ENCODE data around the gene ERMP1. TPM values are rescaled to one million over a fixed set of nuclear protein-coding genes. Genes with fewer than 3 reads are reported as not detected.
A peak's percentile ranks its signal among the peaks of the same experiment; 100 is the strongest.
"Not testable (repeated sequence)": the region's sequence is repeated elsewhere in the genome, so short reads cannot be mapped to it uniquely, and the experiment has no call there.

Gene ERMP1, protein sequence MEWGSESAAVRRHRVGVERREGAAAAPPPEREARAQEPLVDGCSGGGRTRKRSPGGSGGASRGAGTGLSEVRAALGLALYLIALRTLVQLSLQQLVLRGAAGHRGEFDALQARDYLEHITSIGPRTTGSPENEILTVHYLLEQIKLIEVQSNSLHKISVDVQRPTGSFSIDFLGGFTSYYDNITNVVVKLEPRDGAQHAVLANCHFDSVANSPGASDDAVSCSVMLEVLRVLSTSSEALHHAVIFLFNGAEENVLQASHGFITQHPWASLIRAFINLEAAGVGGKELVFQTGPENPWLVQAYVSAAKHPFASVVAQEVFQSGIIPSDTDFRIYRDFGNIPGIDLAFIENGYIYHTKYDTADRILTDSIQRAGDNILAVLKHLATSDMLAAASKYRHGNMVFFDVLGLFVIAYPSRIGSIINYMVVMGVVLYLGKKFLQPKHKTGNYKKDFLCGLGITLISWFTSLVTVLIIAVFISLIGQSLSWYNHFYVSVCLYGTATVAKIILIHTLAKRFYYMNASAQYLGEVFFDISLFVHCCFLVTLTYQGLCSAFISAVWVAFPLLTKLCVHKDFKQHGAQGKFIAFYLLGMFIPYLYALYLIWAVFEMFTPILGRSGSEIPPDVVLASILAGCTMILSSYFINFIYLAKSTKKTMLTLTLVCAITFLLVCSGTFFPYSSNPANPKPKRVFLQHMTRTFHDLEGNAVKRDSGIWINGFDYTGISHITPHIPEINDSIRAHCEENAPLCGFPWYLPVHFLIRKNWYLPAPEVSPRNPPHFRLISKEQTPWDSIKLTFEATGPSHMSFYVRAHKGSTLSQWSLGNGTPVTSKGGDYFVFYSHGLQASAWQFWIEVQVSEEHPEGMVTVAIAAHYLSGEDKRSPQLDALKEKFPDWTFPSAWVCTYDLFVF
- 21.7 TPM for polyA plus RNA-seq (2013, experiment 1 of 4)
- 26.5 TPM for polyA plus RNA-seq (2013, experiment 2 of 4)
- polyA plus RNA-seq (2013, experiment 3 of 4), result 19.9 TPM
- 22.5 TPM for polyA plus RNA-seq (2013, experiment 4 of 4)

DNA sequence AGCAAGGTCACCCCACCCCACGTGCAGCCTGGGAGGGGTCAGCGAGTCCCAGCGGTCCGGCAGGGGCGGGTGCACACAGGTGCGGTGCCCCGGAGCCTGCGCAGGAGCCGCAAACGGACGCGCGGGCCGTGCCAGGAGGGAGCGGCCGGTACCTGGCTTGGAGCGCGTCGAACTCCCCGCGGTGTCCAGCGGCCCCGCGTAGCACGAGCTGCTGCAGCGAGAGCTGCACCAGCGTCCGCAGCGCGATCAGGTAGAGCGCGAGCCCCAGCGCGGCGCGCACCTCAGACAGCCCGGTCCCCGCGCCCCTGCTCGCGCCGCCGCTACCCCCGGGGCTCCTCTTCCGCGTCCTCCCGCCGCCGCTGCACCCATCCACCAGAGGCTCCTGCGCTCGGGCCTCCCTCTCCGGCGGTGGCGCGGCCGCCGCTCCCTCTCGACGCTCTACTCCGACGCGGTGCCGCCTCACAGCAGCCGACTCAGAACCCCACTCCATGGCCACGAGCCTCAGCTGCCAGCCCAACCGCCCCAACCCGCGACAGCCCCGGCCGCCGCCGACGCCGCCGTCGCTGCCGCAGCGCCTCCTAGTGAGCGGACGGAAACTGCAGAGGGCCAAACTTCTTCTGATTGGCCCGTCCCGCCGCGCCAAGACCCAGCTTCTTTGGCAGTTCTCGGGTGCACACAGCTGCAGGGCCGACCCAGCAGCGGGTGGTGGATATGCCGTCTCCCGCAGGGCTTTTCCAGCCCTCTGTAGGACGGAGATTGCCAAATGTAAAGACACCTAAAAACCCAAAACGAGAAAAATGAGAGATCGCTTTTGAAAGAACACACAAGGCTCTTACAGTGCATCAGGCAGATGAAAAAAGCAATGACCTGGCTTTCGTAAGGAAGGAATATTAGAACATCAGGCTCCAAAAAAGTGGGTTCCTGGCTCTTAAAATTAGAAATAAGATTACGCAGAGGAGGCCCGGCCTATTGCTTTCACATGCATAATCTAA, at the start of gene ERMP1:
ERMP1 (minus strand) TSS at position 580 of the 992 bp plus-strand sequence; CDS start at position 490, 90 bp downstream.
- Histone ChIP-seq H3K27ac (ENCODE audit: insufficient read depth, low read depth, low read length, poor library complexity, severe bottlenecking) (no peak within 1 kb of the TSS), H3K4me1 (ENCODE audit: control insufficient read depth, insufficient read depth, low read length) (peaks cover 4% of the 10 kb centered on the region), H3K27me3 (ENCODE audit: control insufficient read depth, insufficient read depth, low read length, poor library complexity, severe bottlenecking) (peaks cover 8% of the 10 kb centered on the region), H3K9me3 (ENCODE audit: control insufficient read depth, low read length) (no peaks in the 10 kb centered on the region), H3K4me3 (ENCODE audit: insufficient read depth, low read depth, low read length) (peak within 1 kb of the TSS; percentile 77), H3K36me3 (ENCODE audit: control insufficient read depth, insufficient read depth, low read length) (no peaks in the 10 kb centered on the region)
- WGBS, 2 experiments, result 3% methylated on average over 95 of the region's 95 CpGs

DNA sequence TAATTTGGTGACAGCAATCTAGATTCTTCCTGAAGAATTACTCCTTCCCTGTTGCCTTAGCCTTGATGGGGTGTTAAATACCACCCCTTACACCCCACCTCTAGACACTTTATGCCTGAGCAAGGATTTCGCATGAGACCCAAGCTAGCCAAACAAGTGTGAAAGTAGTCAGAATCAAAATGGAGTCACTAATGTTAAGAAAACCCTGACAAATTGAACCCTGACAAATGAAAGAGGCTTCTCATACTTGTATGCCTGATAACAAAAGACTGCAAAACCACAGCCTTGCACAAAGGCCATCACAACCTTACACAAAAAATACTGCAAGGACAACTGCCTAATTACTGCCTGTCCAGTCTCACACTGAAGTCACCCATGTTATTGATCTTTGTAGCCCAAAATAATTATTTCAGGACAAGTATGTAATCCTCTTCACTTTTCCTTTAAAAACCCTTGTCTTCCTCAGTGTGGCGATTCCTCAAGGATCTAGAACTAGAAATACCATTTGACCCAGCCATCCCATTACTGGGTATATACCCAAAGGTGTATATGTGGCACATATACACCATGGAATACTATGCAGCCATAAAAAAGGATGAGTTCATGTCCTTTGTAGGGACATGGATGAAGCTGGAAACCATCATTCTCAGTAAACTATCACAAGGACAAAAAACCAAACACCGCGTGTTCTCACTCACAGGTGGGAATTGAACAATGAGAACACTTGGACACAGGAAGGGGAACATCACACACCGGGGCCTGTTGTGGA, 49.5 kb upstream of the ERMP1 start:
- not testable (repeated sequence) for H3K27ac ChIP-seq (ENCODE audit: insufficient read depth, low read depth, low read length, poor library complexity, severe bottlenecking)

DNA sequence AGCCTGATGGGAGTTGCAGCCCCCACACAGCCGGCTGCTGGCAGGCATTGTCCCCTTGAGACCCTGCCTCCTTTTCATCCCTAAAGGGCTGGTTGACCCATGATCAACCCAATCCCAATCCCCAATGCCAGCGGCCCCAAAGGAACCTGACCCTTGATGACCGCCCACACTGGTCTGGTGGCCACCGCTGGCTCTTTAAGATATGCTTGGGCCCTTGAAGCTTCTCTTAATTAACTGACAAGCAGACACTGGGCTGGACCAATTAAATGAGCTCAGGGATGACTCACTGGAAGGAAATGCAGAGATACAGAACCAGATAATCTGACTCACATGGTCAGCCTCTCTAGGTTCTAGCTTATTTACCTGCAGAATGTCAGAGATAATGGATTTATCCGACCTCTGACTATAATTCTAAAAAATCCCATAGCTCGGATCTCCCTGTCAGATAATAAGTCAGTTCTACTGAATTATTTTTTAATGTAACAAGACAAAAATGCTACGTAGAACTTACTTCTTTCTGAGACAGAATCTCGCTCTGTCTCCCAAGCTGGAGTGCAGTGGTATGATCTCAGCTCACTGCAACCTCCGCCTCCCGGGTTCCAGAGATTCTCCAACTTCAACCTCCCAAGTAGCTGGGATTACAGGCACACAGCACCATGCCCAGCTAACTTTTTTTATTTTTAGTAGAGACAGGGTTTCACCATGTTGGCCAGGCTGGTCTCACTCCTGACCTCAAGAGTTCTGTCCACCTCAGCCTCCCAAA, 46.7 kb upstream of the ERMP1 start:
- Histone ChIP-seq H3K27ac (ENCODE audit: insufficient read depth, low read depth, low read length, poor library complexity, severe bottlenecking) (no peak overlapping the region), H3K27me3 (ENCODE audit: control insufficient read depth, insufficient read depth, low read length, poor library complexity, severe bottlenecking) (no peaks in the 10 kb centered on the region), H3K4me1 (ENCODE audit: control insufficient read depth, insufficient read depth, low read length) (no peaks in the 10 kb centered on the region), H3K36me3 (ENCODE audit: control insufficient read depth, insufficient read depth, low read length) (no peaks in the 10 kb centered on the region), H3K4me3 (ENCODE audit: insufficient read depth, low read depth, low read length) (no peak overlapping the region), H3K9me3 (ENCODE audit: control insufficient read depth, low read length) (no peaks in the 10 kb centered on the region)
- WGBS, 2 experiments, result 86 to 92% methylated on average over 10 of the region's 10 CpGs

More for the DNA sequence above, 49.5 kb upstream of the ERMP1 start:
- 96 to 100% methylated on average over 3 to 5 of the region's 5 CpGs for WGBS, 2 experiments
- H3K4me3 ChIP-seq (ENCODE audit: insufficient read depth, low read depth, low read length); H3K4me1 ChIP-seq (ENCODE audit: control insufficient read depth, insufficient read depth, low read length); H3K9me3 ChIP-seq (ENCODE audit: control insufficient read depth, low read length); H3K27me3 ChIP-seq (ENCODE audit: control insufficient read depth, insufficient read depth, low read length, poor library complexity, severe bottlenecking); H3K36me3 ChIP-seq (ENCODE audit: control insufficient read depth, insufficient read depth, low read length): not testable (repeated sequence)

DNA sequence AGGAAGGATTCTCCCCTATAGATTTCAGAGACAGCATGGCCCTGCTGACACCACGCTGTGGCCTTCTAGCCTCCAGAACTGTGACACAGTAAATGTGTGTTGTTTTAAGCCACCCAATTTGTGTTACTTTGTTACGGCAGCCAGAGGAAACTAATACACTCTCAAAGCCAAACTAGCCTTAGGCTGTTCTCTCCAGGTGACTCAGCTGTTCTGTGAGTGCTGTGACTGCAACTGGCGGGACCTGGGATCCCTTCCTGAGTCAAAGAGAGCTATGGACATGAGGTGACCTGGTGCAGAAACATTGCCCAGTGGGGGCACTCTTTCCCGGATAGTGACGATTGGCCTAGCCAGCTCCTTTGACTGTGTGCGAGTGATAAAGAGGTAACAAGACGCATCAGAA, 43.8 kb upstream of the ERMP1 start:
- Histone ChIP-seq H3K36me3 (ENCODE audit: control insufficient read depth, insufficient read depth, low read length) (no peaks in the 10 kb centered on the region), H3K4me3 (ENCODE audit: insufficient read depth, low read depth, low read length) (no peak overlapping the region), H3K27me3 (ENCODE audit: control insufficient read depth, insufficient read depth, low read length, poor library complexity, severe bottlenecking) (no peaks in the 10 kb centered on the region), H3K27ac (ENCODE audit: insufficient read depth, low read depth, low read length, poor library complexity, severe bottlenecking) (no peak overlapping the region), H3K4me1 (ENCODE audit: control insufficient read depth, insufficient read depth, low read length) (no peaks in the 10 kb centered on the region), H3K9me3 (ENCODE audit: control insufficient read depth, low read length) (no peaks in the 10 kb centered on the region)
- 83 to 85% methylated on average over 7 of the region's 7 CpGs for WGBS, 2 experiments

DNA sequence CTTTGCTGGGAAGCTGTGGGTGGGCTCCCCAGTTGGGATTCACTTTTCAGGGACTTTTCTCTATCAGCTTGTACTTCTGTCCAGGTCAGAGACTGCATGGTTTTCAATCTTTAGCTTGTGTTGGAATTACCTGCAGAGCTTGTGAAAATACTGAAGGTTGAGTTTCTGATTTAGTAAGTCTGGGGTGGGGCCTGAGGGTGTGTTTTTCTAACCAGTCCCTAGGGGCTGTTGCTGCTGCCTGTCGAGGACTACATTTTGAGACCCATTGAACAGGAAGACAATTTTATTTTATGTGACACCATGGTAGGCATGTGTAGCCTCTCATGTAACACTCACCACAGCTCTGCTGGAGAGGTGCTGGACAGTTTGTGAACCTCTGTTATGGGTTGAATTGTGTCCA, 43.1 kb upstream of the ERMP1 start:
- 84 to 95% methylated on average over 1 of the region's 1 CpG for WGBS, 2 experiments
- H3K4me1 ChIP-seq (ENCODE audit: control insufficient read depth, insufficient read depth, low read length), result no peaks in the 10 kb centered on the region

DNA sequence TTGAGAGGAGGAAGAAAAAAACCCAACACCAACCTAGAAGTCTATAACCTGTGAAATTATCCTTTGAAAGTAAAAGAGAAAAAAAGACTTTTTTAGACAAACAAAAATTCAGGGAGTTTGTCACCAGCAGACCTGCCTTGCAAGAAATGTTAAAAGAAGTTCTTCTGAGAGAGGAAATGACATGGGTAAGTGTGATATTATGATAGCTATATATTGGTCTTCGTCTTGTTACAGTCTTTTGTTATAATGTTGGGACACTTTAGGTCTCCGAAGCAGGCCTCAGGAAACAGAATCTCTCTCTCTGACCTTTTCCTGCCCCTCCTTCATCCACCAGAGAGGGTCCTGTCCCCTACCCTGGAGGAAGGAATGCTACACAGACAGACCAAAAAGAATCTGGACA, 41.1 kb upstream of the ERMP1 start:
- H3K27me3 ChIP-seq (ENCODE audit: control insufficient read depth, insufficient read depth, low read length, poor library complexity, severe bottlenecking), result no peaks in the 10 kb centered on the region
- H3K36me3 ChIP-seq (ENCODE audit: control insufficient read depth, insufficient read depth, low read length), result no peaks in the 10 kb centered on the region
- H3K27ac ChIP-seq (ENCODE audit: insufficient read depth, low read depth, low read length, poor library complexity, severe bottlenecking), result no peak overlapping the region
- WGBS, 2 experiments, result 89 to 96% methylated on average over 2 of the region's 2 CpGs
- no peak overlapping the region for H3K4me3 ChIP-seq (ENCODE audit: insufficient read depth, low read depth, low read length)
- H3K4me1 ChIP-seq (ENCODE audit: control insufficient read depth, insufficient read depth, low read length), result no peaks in the 10 kb centered on the region
- H3K9me3 ChIP-seq (ENCODE audit: control insufficient read depth, low read length), result no peaks in the 10 kb centered on the region

More for the DNA sequence above, 43.1 kb upstream of the ERMP1 start:
- H3K4me3 ChIP-seq (ENCODE audit: insufficient read depth, low read depth, low read length), result no peak overlapping the region
- H3K27me3 ChIP-seq (ENCODE audit: control insufficient read depth, insufficient read depth, low read length, poor library complexity, severe bottlenecking), result no peaks in the 10 kb centered on the region
- no peaks in the 10 kb centered on the region for H3K9me3 ChIP-seq (ENCODE audit: control insufficient read depth, low read length)
- H3K27ac ChIP-seq (ENCODE audit: insufficient read depth, low read depth, low read length, poor library complexity, severe bottlenecking), result no peak overlapping the region
- H3K36me3 ChIP-seq (ENCODE audit: control insufficient read depth, insufficient read depth, low read length), result no peaks in the 10 kb centered on the region

DNA sequence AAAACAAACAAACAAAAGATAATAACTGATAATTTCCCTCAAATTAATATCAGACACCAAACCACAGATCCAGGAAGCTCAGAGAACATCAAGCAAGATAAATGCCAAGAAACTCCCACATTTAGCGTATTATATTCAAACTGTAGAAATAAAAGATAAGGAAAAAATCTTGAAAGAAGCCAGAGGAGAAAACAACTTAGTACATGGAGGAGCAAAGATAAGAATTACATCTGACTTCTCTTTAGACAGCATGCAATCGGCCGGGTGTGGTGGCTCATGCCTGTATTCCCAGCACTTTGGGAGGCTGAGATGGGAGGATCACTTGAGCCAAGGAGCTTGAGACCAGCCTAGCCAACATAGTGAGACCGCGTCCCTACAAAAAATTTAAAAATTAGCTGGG, 40.5 kb upstream of the ERMP1 start:
- Histone ChIP-seq H3K9me3 (ENCODE audit: control insufficient read depth, low read length) (no peaks in the 10 kb centered on the region), H3K27me3 (ENCODE audit: control insufficient read depth, insufficient read depth, low read length, poor library complexity, severe bottlenecking) (no peaks in the 10 kb centered on the region), H3K36me3 (ENCODE audit: control insufficient read depth, insufficient read depth, low read length) (no peaks in the 10 kb centered on the region), H3K4me3 (ENCODE audit: insufficient read depth, low read depth, low read length) (no peak overlapping the region), H3K4me1 (ENCODE audit: control insufficient read depth, insufficient read depth, low read length) (no peaks in the 10 kb centered on the region), H3K27ac (ENCODE audit: insufficient read depth, low read depth, low read length, poor library complexity, severe bottlenecking) (no peak overlapping the region)
- WGBS, 2 experiments, result 95 to 97% methylated on average over 4 of the region's 5 CpGs

DNA sequence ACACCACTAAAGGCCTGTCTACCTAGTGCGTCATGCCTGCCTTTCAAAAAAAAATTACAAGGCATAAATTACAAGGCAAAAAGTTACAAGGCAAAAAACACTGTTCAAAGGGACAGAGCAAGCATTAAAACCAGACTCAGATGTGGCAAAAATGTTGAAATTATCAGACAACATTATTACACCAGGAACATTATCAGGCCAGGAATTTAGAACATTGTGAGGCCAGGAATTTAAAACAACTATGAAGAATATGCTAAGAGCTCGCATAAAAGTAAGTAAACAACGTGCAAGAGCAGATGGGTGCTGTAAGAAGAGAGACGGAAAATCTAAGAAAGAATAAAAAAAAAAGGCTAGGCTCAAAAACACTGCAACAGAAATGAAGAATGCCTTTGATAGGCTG, 39.6 kb upstream of the ERMP1 start:
- 67 to 70% methylated on average over 4 of the region's 4 CpGs for WGBS, 2 experiments
- Histone ChIP-seq H3K27ac (ENCODE audit: insufficient read depth, low read depth, low read length, poor library complexity, severe bottlenecking) (no peak overlapping the region), H3K27me3 (ENCODE audit: control insufficient read depth, insufficient read depth, low read length, poor library complexity, severe bottlenecking) (no peaks in the 10 kb centered on the region)

More for the DNA sequence above, 39.6 kb upstream of the ERMP1 start:
- no peaks in the 10 kb centered on the region for H3K36me3 ChIP-seq (ENCODE audit: control insufficient read depth, insufficient read depth, low read length)
- H3K4me1 ChIP-seq (ENCODE audit: control insufficient read depth, insufficient read depth, low read length), result no peaks in the 10 kb centered on the region
- no peaks in the 10 kb centered on the region for H3K9me3 ChIP-seq (ENCODE audit: control insufficient read depth, low read length)
- H3K4me3 ChIP-seq (ENCODE audit: insufficient read depth, low read depth, low read length), result no peak overlapping the region
